Uterus (tissue), 4 donors: ENCODE results near the gene PACSIN2. TPM values are rescaled to one million over a fixed set of nuclear protein-coding genes. Genes with fewer than 3 reads are reported as not detected.

Source experiments
- DNase-seq, 2 donors: peaks; one replicate each; pipeline ENCODE4 v3.0.0-alpha.2; 2019 to 2020
- H3K27ac ChIP-seq, 2 donors: fragments of 200-600 bp; sonication (generic); 1 replicate in 1 of 2; 2 replicates in 1 of 2; pipeline ENCODE4 v1.5.1; 2016 to 2018
- H3K27me3 ChIP-seq, 2 donors: fragments of 200-600 bp; sonication (generic); one replicate each; pipeline ENCODE4 v1.5.1; 2018 to 2019; ENCODE audit warnings: control low read depth in 1 of 2
- H3K36me3 ChIP-seq, 2 donors: fragments of 200-600 bp; sonication (generic); one replicate each; pipeline ENCODE4 v1.5.1; 2019; ENCODE audit warnings: control low read depth in 1 of 2
- H3K4me1 ChIP-seq, 2 donors: fragments of 200-600 bp; sonication (generic); one replicate each; pipeline ENCODE4 v1.5.1; 2018 to 2019; ENCODE audit warnings: control low read depth in 1 of 2
- H3K4me3 ChIP-seq, 2 donors: fragments of 200-600 bp; sonication (generic); 1 replicate in 1 of 2; 2 replicates in 1 of 2; pipeline ENCODE4 v1.5.1; 2018 to 2019; ENCODE audit warnings: mild to moderate bottlenecking in 1 of 2
- H3K9me3 ChIP-seq, 2 donors: fragments of 200-600 bp; sonication (generic); one replicate each; pipeline ENCODE4 v1.5.1; 2019; ENCODE audit warnings: control low read depth in 1 of 2
- CTCF ChIP-seq, 4 experiments: fragments of 200-600 bp in 2 of 4; fragments of 450-650 bp in 2 of 4; sonication (generic) in 2 of 4; IDR thresholded peaks; one replicate each; pipeline ENCODE4 v1.5.1; 2016 to 2019; ENCODE audit warnings: antibody characterized with exemption in 4 of 4, mild to moderate bottlenecking in 2 of 4, moderate library complexity in 1 of 4
- POLR2A ChIP-seq, 2 donors: fragments of 450-650 bp; IDR thresholded peaks; one replicate each; pipeline ENCODE4 v1.6.1; 2016; ENCODE audit warnings: antibody characterized with exemption in 2 of 2, mild to moderate bottlenecking in 1 of 2, moderate library complexity in 1 of 2
- intact Hi-C: fragments of 100-400 bp; cut with DNase I; formaldehyde crosslinking; loops from one replicate; pipeline ENCODE4 v1.15.1; 2023; ENCODE audit warnings: low total_unique reads
- total RNA-seq, 4 donors: library from RNA; depleted of rRNA in 3 of 4; stranded (reverse); fragments of >200 nt in 3 of 4; gene quantifications; one replicate each; pipeline versions ENCODE4 v1.1.0 to v1.2.4, GENCODE V29; 2014 to 2023
- donor health status: DM: yes; HTN: yes; CAD: no.

The PACSIN2 gene
- total RNA-seq, 4 donors from 2014 or later, result 34.4 to 66.1 (median 48.0) TPM

GRCh38 chr22:42860968-42861367 lies 154.0 kb downstream of the PACSIN2 start:
- H3K9me3 ChIP-seq, result no peaks in the 10 kb centered on the region
- intact Hi-C loops, result no loop called here
- no peak overlapping the region for H3K4me3 ChIP-seq
- no peak for TF ChIP-seq POLR2A (IDR thresholded peaks at IDR 0.05)
- TF ChIP-seq CTCF (IDR thresholded peaks at IDR 0.05), result no peak
- H3K4me1 ChIP-seq, result no peaks in the 10 kb centered on the region
- DNase-seq, result no peak
- no peaks in the 10 kb centered on the region for H3K36me3 ChIP-seq
- no peaks in the 10 kb centered on the region for H3K27me3 ChIP-seq
- H3K27ac ChIP-seq, result no peak overlapping the region

GRCh38 chr22:42857845-42858481 lies 157.0 kb downstream of the PACSIN2 start:
- Histone ChIP-seq H3K27ac (peak overlapping the region; percentile 88 to 96), H3K4me3 (no peak overlapping the region), H3K36me3 (no peaks in the 10 kb centered on the region), H3K9me3 (no peaks in the 10 kb centered on the region), H3K4me1 (peaks cover 0 to 5% of the 10 kb centered on the region in 2 donors), H3K27me3 (no peaks in the 10 kb centered on the region)
- TF ChIP-seq POLR2A (IDR thresholded peaks at IDR 0.05) (no peak), CTCF (IDR thresholded peaks at IDR 0.05) (no peak)
- peak in 1 of 2 donors; percentile 42 for DNase-seq
- intact Hi-C loops, result no loop called here

GRCh38 chr22:42856865-42857704 lies 157.9 kb downstream of the PACSIN2 start, which contains the start of gene ARFGAP3:
ARFGAP3 (minus strand) TSS chr22:42857273; CDS start chr22:42857182, 91 bp downstream.
- DNase-seq, result peak; percentile 90 to 95
- Histone ChIP-seq H3K4me3 (peak within 1 kb of the TSS; percentile 71 to 75), H3K27ac (peak within 1 kb of the TSS; percentile 88 to 96), H3K4me1 (peaks cover 0 to 5% of the 10 kb centered on the region in 2 donors), H3K27me3 (no peaks in the 10 kb centered on the region), H3K9me3 (no peaks in the 10 kb centered on the region), H3K36me3 (no peaks in the 10 kb centered on the region)
- intact Hi-C loops, result no loop called here
- TF ChIP-seq CTCF (IDR thresholded peaks at IDR 0.05), result peak in 2 of 4 experiments; percentile 2 to 29
- TF ChIP-seq POLR2A (IDR thresholded peaks at IDR 0.05), result peak; percentile 92 to 94

GRCh38 chr22:42856179-42856864 lies 158.6 kb downstream of the PACSIN2 start:
- Histone ChIP-seq H3K4me3 (peak overlapping the region; percentile 71 to 75), H3K27ac (peak overlapping the region; percentile 88 to 96), H3K4me1 (peaks cover 0 to 5% of the 10 kb centered on the region in 2 donors), H3K9me3 (no peaks in the 10 kb centered on the region), H3K27me3 (no peaks in the 10 kb centered on the region), H3K36me3 (no peaks in the 10 kb centered on the region)
- intact Hi-C loops, result no loop called here
- no peak for TF ChIP-seq CTCF (IDR thresholded peaks at IDR 0.05)
- TF ChIP-seq POLR2A (IDR thresholded peaks at IDR 0.05), result no peak
- peak; percentile 40 to 47 for DNase-seq
